Thoracic aorta endothelial cell (primary cell): Measurements from ENCODE around the gene ZNF385C. TPM values are rescaled to one million over a fixed set of nuclear protein-coding genes. Genes with fewer than 3 reads are reported as not detected.

Experiments
- total RNA-seq: library from RNA; depleted of rRNA; stranded (reverse); fragments of >200 nt; gene quantifications from 2 replicates; pipeline ENCODE4 v1.2.3, GENCODE V29; 2012

Gene ZNF385C, protein sequence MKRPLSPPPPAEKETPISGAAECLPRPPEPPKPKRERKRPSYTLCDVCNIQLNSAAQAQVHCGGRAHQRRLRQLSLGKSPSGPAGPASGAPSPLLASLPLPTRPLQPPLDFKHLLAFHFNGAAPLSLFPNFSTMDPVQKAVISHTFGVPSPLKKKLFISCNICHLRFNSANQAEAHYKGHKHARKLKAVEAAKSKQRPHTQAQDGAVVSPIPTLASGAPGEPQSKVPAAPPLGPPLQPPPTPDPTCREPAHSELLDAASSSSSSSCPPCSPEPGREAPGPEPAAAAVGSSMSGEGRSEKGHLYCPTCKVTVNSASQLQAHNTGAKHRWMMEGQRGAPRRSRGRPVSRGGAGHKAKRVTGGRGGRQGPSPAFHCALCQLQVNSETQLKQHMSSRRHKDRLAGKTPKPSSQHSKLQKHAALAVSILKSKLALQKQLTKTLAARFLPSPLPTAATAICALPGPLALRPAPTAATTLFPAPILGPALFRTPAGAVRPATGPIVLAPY
- not detected in 2 replicates for total RNA-seq

DNA sequence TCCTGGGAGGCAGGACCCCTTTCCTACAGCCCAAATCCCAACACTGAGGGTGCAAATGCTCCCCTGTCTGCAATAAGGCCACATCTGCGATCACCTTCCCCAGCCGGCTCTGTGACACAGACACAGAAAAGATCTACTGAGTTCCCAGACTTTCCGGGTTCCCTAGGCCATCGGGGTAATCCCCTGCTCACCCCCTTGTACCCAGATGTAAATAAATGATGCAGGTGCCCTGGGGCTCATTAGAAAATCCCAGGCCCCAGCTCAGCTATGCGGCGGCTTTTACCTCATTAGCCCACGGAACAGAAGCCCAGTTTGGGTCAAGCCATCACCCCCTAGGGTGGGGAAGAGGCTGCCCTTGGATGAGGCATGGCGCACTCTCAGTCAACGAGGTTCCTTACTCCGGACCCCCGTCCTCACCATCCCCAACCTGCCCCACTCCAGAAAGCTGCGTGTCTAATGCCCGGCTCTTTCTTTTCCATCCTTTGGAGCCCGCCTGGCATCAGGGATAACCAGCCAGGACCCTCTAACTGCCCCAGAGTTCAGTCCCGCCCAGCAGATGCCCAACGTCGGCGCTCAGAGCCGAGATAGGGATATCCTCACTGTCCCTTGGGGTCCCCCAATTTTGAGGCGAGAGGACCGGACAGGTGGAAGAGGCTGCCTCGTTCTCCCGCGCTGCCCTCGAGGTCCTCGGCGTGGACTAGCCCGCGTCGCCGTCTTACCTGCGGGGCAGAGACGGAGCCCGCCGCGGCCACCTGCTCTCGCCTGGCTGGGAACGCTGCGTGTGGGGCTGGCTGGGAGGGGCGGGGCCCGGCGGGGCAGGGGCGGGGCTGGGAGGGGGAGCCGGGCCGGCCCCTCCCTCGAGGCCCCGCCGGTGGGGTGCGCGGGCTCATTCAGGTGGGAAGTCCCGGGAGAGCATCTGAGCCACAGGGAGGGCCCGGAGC, at the start of gene ZNF385C:
Gene ZNF385C (minus strand): TSS at position 783 of the 941 bp plus-strand sequence. CDS start 35,417 bp downstream, outside the sequence.

DNA sequence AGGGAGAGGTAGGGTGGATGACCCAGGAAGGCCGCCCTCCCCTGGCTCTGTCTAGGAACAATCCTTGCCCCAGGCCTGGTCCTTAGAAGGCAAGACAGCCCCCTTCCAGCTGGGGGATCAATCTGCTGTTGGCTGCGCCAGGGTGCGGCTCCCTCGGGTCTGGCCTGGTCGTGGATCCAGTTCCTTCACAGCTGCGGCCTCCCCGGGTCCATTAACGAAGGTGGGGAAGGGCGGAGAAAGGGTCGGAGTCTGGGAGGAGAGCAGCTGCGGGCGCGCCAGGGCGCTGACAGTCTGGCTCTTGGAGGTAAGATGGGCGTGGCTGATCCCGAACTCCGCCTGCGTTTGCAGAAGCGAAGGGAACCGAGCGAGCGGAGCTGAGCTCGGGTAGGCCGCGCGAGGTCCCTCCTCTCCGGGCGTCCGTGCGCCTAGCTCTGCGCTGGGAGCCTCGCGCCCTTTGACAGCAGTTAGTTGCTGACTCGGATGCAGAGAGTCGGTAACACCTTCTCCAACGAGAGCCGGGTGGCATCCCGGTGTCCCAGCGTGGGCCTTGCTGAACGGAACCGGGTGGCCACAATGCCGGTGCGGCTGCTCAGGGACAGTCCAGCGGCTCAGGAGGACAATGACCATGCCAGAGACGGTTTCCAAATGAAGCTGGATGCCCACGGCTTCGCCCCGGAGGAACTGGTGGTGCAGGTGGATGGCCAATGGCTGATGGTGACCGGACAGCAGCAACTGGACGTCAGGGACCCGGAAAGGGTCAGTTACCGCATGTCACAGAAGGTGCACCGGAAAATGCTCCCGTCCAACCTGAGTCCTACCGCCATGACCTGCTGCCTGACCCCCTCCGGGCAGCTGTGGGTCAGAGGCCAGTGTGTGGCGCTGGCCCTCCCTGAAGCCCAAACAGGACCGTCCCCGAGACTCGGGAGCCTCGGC, 24.4 kb upstream of the ZNF385C start, which contains the start of gene HSPB9:
Gene HSPB9 (plus strand): TSS at position 434 of the 933 bp plus-strand sequence. CDS start 47 bp downstream, at position 481.

DNA sequence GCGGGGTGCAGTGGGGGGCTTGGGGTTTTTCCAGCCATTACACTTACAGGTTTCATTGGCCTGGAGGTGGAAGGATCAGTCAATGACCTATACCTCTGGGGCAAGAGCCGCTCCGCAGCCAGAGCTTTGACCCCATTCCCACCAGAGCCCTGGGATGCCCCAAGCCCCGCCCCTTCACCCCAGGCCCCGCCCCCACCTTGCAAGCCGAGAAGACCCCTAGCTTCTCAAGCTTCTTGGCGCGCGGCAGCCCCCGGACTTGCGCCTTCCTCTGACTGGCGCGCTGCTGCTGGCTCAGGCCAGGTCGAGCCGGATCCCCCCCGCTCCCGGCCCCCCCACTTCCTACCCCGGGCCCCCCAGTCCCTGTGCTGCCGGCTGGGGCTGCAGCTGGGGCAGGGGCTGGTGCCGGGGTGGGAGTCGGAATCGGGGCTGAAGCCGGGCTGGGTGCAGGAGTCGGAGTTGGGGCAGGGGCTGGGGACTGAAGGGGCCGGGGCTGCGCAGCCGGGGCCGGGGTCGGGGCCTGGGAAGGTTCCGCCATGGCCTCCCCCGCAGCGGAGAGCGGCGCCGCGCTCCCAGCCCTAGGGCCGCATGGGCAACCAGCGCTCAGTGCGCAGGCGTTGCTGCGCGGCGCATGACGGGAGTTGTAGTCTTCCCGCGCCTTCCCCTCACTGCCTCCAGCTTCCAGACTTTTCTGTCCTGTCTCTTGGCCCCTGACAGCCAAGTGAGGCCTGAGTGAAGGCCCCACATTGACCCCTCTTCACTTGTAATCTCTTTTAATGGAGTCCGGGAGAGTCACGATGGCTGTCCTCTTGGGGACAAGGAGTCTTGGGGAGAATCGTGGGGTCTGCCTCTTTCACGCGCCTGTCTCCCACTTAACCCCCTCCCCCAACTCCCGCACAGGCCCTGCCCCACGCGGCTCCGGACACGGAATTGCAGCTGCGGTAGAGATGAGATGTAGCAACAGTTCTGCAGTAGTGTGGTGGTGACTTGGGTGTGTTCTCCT, 22.8 kb upstream of the ZNF385C start, which contains the start of gene KAT2A:
Gene KAT2A (minus strand): TSS at position 598 of the 1,000 bp plus-strand sequence. CDS start 63 bp downstream, at position 535.

DNA sequence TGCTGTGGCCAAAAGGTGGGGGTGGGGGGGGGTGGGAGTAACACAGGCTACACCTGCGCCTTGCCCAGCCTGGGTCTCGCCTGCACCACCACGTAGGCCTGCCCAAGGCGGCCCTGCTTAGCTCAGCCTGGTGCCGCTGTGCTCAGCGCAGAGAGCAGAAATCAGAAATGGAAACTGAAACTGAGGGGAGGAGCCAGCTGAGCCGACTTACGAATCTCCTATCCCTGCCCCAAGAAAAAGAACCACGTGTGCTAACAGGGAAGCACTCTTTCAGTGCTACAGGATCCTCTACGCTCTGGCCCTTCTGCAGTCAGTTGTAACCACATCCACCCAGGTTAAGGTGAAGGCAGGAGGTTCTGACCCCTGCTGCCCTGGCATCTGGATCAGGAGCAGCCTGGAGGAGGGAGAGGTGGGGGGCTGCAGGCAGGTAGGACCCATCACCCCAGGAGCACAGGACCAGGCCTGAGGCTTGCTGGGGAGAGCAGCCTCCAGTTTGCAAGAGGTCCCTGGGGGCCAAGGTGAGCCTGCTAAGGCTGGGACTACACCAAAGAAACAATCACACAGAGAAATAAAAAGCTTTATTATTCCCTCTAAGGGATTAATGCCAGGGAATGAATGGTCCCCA, 14.4 kb upstream of the ZNF385C start, which contains the start of gene DHX58:
Gene DHX58 (minus strand): TSS at position 163 of the 625 bp plus-strand sequence. CDS start 822 bp downstream, outside the sequence.

DNA sequence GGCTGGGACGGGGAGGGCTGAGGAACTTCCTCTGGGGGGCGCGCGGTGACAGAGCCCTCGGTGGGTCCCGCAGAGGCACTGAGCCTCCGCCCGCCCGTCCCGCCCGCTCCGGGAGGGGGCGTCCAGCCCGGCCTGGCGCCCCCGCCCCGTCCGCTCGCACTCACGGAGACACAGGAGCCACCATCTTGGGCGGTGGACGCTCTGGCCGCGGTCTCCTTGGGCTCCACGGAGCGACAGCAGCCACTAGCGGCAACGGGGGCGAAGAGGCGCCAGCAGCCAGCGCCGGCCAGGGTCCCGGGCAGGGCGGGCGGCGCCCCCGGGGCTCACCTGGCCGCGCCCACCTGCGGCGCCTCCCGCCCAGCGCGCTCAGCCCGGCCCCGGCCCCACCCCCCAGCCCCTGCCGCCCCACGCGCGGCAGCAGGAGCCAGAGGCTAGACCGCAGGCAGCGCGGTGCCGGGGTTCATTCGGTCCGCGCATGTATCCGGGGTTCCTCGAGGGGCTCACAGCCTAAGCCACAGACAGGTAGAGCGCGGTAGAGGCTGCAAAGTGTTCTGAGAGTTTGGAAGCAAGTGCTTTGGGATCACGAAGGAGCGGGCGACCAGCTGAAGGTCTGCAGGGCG, 47.8 kb downstream of the ZNF385C start, which contains the start of gene C17orf113:
Gene C17orf113 (minus strand): TSS at position 209 of the 620 bp plus-strand sequence. CDS start 7,225 bp downstream, outside the sequence.

DNA sequence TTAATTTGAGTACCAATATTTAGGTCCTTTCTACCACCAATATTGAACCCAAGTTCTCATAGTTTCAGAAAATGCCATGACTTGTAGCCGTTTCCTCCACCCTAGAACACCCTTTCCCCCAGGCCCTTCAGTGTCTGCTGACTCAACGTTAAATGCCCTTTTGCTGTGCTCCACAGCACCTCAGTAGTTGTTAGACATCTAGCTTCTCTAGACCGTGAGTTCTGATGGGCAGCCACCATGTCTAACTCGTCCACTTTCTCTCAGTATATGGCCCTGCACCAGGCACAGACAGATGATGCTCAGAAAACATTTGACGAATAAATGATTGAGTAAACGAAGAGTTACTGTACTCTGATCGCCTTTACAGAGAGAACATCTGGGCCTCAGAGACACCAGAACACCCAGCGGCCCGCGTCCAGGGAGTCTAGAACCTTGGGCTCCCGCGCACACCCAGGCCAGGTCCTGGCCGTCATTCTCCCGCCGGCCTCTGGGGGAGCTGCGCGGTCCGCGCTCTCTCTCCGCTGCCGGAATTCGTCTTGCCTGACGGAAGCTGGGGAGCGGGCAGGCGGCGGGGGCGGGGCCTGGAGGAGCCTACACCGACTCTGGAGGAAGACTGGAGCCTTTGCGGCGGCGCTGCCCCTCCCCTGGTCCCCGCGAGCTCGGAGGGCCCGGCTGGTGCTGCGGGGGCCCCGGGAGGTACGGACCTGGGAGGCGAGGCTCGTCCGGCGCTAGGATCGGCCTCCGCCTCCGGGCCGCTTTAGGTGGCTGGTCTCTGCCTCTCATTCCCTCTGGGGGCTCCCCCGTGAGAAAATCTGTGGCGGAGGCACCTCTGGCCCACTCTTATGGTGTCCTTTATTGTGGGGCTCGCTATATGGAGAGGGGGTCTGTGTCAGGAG, 78.5 kb downstream of the ZNF385C start, which contains the start of gene NKIRAS2:
Gene NKIRAS2 (plus strand): TSS at position 582 of the 896 bp plus-strand sequence. CDS start 1,488 bp downstream, outside the sequence.

DNA sequence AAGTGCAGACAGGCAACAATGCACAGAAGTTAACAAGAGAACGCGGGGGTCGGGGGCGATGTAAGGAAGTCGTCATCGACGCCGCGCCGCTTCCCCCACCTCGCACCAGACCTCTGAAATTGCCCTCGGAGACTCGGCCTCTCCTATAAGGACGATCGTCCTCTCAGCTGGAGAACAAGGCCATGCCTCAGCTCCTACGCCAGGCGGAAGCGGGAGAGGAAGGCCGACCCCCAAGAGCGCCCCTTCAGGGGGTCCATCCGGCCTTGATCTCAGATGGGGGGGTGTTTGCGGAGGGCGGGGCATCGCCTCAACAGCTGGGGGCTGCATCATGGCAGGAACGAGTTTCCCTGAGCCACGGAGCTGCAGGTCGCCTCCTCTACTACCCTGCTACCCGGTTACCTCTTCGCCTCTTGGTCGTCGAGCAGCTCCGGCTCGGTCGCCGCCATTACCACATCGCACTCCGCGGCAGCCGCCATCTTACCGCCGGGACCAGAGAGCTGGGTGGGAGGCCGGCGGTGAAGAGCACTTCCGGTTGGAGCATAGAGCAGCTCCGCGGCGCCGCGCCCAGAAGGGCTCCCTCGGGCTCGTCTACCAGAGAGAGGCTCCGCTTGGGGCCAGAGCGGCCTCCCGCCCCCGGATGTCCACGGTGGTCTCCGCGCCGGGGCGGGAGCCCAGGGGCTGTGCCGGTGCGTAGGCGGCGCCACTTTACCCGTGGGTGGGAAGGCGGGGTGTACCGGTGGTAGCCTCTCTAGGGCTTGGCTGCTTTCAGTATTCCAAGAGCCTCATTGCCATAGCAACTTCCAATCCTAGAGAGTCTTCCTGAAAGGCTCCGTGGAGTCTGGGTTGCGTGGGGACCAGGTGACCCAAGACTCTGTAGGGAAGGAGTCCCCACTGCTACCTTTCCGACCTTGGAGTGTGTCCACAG, 81.1 kb downstream of the ZNF385C start, which contains the start of gene DNAJC7:
Gene DNAJC7 (minus strand): TSS at position 499 of the 925 bp plus-strand sequence. CDS start 23 bp downstream, at position 476.

Other genes starting within 250 kb of the ZNF385C start
- 35.5 and 38.2 TPM in 2 replicates for gene KLHL11, start 233.1 kb downstream of the ZNF385C start, total RNA-seq
- 309 and 427 TPM in 2 replicates for gene ACLY, start 179.5 kb downstream of the ZNF385C start, total RNA-seq
- 0.13 and 0.36 TPM in 2 replicates for gene ODAD4, start 167.9 kb downstream of the ZNF385C start, total RNA-seq
- 61.8 and 67.2 TPM in 2 replicates for gene CNP, start 131.7 kb downstream of the ZNF385C start, total RNA-seq
- gene DNAJC7, start 81.0 kb downstream of the ZNF385C start, total RNA-seq: 93.2 and 95.2 TPM in 2 replicates
- gene NKIRAS2, start 78.4 kb downstream of the ZNF385C start, total RNA-seq: 47.7 and 48.0 TPM in 2 replicates
- 0.07 and 0.13 TPM in 2 replicates for gene C17orf113, start 47.9 kb downstream of the ZNF385C start, total RNA-seq
- 3.9 and 5.9 TPM in 2 replicates for gene DHX58, start 14.2 kb upstream of the ZNF385C start, total RNA-seq
- gene KAT2A, start 22.9 kb upstream of the ZNF385C start, total RNA-seq: 16.4 and 19.5 TPM in 2 replicates
- gene HSPB9, start 24.3 kb upstream of the ZNF385C start, total RNA-seq: not detected in 2 replicates
- gene RAB5C, start 56.5 kb upstream of the ZNF385C start, total RNA-seq: 114 and 162 TPM in 2 replicates
- under 0.01 TPM in 1 of 2 replicates, not detected in the other for gene KCNH4, start 82.7 kb upstream of the ZNF385C start, total RNA-seq
- not detected in 2 replicates for gene HCRT, start 87.0 kb upstream of the ZNF385C start, total RNA-seq
- 8.4 and 11.2 TPM in 2 replicates for gene GHDC, start 96.0 kb upstream of the ZNF385C start, total RNA-seq
- 50.7 and 58.8 TPM in 2 replicates for gene STAT5B, start 177.9 kb upstream of the ZNF385C start, total RNA-seq
- gene STAT5A, start 190.0 kb upstream of the ZNF385C start, total RNA-seq: 16.9 and 25.6 TPM in 2 replicates